GM12878 (cell line): ENCODE results near the gene ACOT6. TPM values are rescaled to one million over a fixed set of nuclear protein-coding genes. Genes with fewer than 3 reads are reported as not detected.

Experiments used
- ATF3 ChIP-seq: IDR thresholded peaks from 2 replicates; pipeline ENCODE4 v1.6.1; 2011; ENCODE audit warnings: low read depth, mild to moderate bottlenecking, low read length, moderate library complexity, borderline replicate concordance; ENCODE audit errors: extremely low read depth
- BHLHE40 ChIP-seq, 2 experiments: fragments of 450-650 bp in 1 of 2; IDR thresholded peaks; 2 replicates each; pipeline ENCODE4 v1.6.1; 2011 to 2017; ENCODE audit warnings: low read depth in 2 of 2, borderline replicate concordance in 1 of 2, improper control_type of control experiment in 1 of 2, low read length in 1 of 2, mild to moderate bottlenecking in 1 of 2
- DPF2 ChIP-seq: fragments of 450-650 bp; IDR thresholded peaks from 2 replicates; pipeline ENCODE4 v1.6.1; 2017; ENCODE audit warnings: mild to moderate bottlenecking
- ESRRA ChIP-seq: IDR thresholded peaks from 2 replicates; pipeline ENCODE4 v1.6.1; 2012; ENCODE audit warnings: mild to moderate bottlenecking, low read length, improper control_type of control experiment
- HCFC1 ChIP-seq: fragments of 150-350 bp; IDR thresholded peaks from 2 replicates; pipeline ENCODE4 v1.6.1; 2014; ENCODE audit warnings: low read length
- HDAC2 ChIP-seq: fragments of 200-600 bp; sonication (generic); IDR thresholded peaks from 2 replicates; pipeline ENCODE4 v1.6.1; 2017
- HDAC6 ChIP-seq: fragments of 200-600 bp; sonication (generic); IDR thresholded peaks from one replicate; pipeline ENCODE4 v1.8.0; 2017; ENCODE audit warnings: antibody characterized with exemption; ENCODE audit not compliant: unreplicated experiment
- IKZF1 ChIP-seq: fragments of 450-650 bp; conservative IDR thresholded peaks from 2 replicates; pipeline ENCODE4 v1.6.1; 2017; ENCODE audit warnings: antibody characterized with exemption, mild to moderate bottlenecking
- KDM1A ChIP-seq: fragments of 200-600 bp; sonication (generic); IDR thresholded peaks from 2 replicates; pipeline ENCODE4 v1.6.1; 2016; ENCODE audit warnings: borderline replicate concordance
- KLF5 ChIP-seq: fragments of 450-650 bp; IDR thresholded peaks from 2 replicates; pipeline ENCODE4 v1.6.1; 2014; ENCODE audit warnings: mild to moderate bottlenecking; ENCODE audit not compliant: partially characterized antibody
- MLLT1 ChIP-seq: fragments of 450-650 bp; IDR thresholded peaks from 2 replicates; pipeline ENCODE4 v1.6.1; 2016; ENCODE audit warnings: mild to moderate bottlenecking
- MXI1 ChIP-seq: fragments of 150-350 bp; IDR thresholded peaks from 2 replicates; pipeline ENCODE4 v1.6.1; 2011; ENCODE audit warnings: low read depth, mild to moderate bottlenecking, inconsistent platforms, low read length, improper control_type of control experiment
- MYB ChIP-seq: fragments of 150-350 bp; IDR thresholded peaks from 2 replicates; pipeline ENCODE4 v1.6.1; 2014; ENCODE audit warnings: mild to moderate bottlenecking, low read depth, low read length, borderline replicate concordance
- NR2F1 ChIP-seq: fragments of 450-650 bp; conservative IDR thresholded peaks from 2 replicates; pipeline ENCODE4 v1.6.1; 2017; ENCODE audit warnings: mild to moderate bottlenecking
- POU2F2 ChIP-seq: IDR thresholded peaks from 3 replicates; pipeline ENCODE4 v1.6.1; 2011; ENCODE audit warnings: low read depth, mild to moderate bottlenecking, low read length, borderline replicate concordance
- SIX5 ChIP-seq: IDR thresholded peaks from 2 replicates; pipeline ENCODE4 v1.6.1; 2011; ENCODE audit warnings: mild to moderate bottlenecking, low read depth, low read length, moderate library complexity; ENCODE audit not compliant: severe bottlenecking
- SUZ12 ChIP-seq: fragments of 200-600 bp; sonication (generic); IDR thresholded peaks from one replicate; pipeline ENCODE4 v1.6.1; 2018; ENCODE audit warnings: antibody characterized with exemption, mild to moderate bottlenecking; ENCODE audit not compliant: unreplicated experiment
- WRNIP1 ChIP-seq: IDR thresholded peaks from 2 replicates; pipeline ENCODE4 v1.6.1; 2011; ENCODE audit warnings: low read depth, low read length, improper control_type of control experiment, borderline replicate concordance
- ZBED1 ChIP-seq: IDR thresholded peaks from 2 replicates; pipeline ENCODE4 v1.6.1; 2016; ENCODE audit warnings: borderline replicate concordance
- ZNF217 ChIP-seq: fragments of 450-650 bp; IDR thresholded peaks from 2 replicates; pipeline ENCODE4 v1.6.1; 2017; ENCODE audit warnings: antibody characterized with exemption, mild to moderate bottlenecking
- polyA plus RNA-seq, 11 experiments: library from polyadenylated mRNA; depleted of rRNA in 4 of 11; unstranded in 6 of 11; stranded (reverse) in 5 of 11; fragments of >200 nt; fragmentation: Nextera tagmentation in 4 of 11; fragmentation: Illumina TruSeq in 1 of 11; extraction: Ambion mirVana in 4 of 11; extraction: Trizol in 1 of 11; gene quantifications; 1 replicate in 1 of 11; 2 replicates in 10 of 11; pipeline versions ENCODE4 v1.2.1 to v1.2.3, GENCODE V29; 2011 to 2016; ENCODE audit warnings: inconsistent platforms in 2 of 11, missing spikeins in 2 of 11, low read depth in 1 of 11
- total RNA-seq, 4 experiments: library from RNA; depleted of rRNA in 3 of 4; stranded (reverse); fragments of >200 nt in 3 of 4; fragmentation: Illumina TruSeq in 1 of 4; extraction: Trizol in 1 of 4; gene quantifications; 2 replicates each; pipeline versions ENCODE4 v1.2.1 to v1.2.3, GENCODE V29; 2013 to 2021
- TF ChIP-seq, protein P1 (sequence below): fragments of 450-650 bp; IDR thresholded peaks from 2 replicates; pipeline ENCODE4 v1.6.1; 2018; ENCODE audit warnings: borderline replicate concordance, mild to moderate bottlenecking; ENCODE audit not compliant: partially characterized antibody
- TF ChIP-seq, protein P2 (sequence below): fragments of 450-650 bp; formaldehyde crosslinking; IDR thresholded peaks from 2 replicates; pipeline ENCODE4 v1.4.0; 2020; ENCODE audit warnings: mild to moderate bottlenecking, moderate library complexity

ACOT6 gene
- total and polyA plus RNA-seq, 10 of the 15 experiments (the other 5 are each of a cell fraction or from before 2014, with no cell fraction given) = not detected

DNA sequence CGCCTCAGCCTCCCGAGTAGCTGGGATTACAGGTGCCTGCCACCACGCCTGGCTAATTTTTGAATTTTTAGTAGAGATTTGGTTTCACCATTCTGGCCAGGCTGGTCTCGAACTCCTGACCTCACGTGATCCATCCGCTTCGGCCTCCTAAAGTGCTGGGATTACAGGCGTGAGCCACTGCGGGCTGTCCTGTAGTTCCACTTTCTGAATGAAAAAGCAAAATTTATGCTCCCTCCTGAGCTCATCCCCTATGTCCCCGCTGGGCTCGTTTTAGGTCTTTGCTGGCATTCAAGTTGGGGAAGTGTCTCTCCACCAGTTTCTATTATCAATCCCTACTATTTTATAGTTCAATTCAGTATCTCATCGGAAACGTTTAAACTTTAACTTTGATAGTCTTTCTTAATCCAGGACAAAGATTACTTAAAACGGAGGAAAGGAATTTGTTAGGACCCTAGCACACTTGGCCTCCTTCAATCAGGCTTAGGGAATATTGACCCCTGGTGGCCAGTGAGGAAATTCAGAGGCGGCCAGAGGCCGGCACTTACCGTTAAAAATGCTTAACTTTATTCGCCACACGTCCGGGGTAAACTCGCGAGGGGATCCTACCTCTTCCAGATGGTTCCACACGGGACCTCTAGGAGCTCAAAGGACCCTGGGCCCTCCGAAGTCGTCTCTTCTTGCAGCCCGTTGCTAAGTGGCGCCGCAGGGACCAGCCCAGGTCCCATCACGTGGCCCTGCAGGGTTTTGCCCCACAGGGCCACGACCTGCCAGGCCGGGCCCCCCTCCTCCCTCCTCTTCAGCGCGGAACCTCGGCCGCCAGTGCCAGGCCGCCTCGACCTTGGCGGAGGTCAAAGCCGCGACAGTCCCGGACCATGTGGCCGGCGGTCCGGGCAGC, 21.0 kb downstream of the ACOT6 start (continued):
- TF ChIP-seq KDM1A = no peak
- TF ChIP-seq NR2F1 = peak; percentile 87
- TF ChIP-seq SUZ12 = no peak
- TF ChIP-seq ESRRA = no peak
- TF ChIP-seq, protein P1, sequence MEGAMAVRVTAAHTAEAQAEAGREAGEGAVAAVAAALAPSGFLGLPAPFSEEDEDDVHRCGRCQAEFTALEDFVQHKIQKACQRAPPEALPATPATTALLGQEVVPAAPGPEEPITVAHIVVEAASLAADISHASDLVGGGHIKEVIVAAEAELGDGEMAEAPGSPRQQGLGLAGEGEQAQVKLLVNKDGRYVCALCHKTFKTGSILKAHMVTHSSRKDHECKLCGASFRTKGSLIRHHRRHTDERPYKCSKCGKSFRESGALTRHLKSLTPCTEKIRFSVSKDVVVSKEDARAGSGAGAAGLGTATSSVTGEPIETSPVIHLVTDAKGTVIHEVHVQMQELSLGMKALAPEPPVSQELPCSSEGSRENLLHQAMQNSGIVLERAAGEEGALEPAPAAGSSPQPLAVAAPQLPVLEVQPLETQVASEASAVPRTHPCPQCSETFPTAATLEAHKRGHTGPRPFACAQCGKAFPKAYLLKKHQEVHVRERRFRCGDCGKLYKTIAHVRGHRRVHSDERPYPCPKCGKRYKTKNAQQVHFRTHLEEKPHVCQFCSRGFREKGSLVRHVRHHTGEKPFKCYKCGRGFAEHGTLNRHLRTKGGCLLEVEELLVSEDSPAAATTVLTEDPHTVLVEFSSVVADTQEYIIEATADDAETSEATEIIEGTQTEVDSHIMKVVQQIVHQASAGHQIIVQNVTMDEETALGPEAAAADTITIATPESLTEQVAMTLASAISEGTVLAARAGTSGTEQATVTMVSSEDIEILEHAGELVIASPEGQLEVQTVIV = no peak
- no peak for TF ChIP-seq POU2F2
- TF ChIP-seq BHLHE40 (IDR thresholded peaks at IDR 0.05; ENCODE audit: borderline replicate concordance in 1 of 2, low read depth in 2 of 2, low read length in 1 of 2) = peak in 1 of 2 experiments; percentile 80; a peak in 2 of 4 replicates
- TF ChIP-seq HDAC2 = no peak
- TF ChIP-seq HDAC6 = no peak
- no peak for TF ChIP-seq MLLT1
- peak; percentile 10; the same call in 1 of the 2 replicates for TF ChIP-seq ATF3
- no peak for TF ChIP-seq ZBED1
- 0 out of 2 replicates have a peak, but pooled peaks have one; percentile 18 for TF ChIP-seq DPF2
- no peak for TF ChIP-seq ZNF217
- TF ChIP-seq, protein P2, sequence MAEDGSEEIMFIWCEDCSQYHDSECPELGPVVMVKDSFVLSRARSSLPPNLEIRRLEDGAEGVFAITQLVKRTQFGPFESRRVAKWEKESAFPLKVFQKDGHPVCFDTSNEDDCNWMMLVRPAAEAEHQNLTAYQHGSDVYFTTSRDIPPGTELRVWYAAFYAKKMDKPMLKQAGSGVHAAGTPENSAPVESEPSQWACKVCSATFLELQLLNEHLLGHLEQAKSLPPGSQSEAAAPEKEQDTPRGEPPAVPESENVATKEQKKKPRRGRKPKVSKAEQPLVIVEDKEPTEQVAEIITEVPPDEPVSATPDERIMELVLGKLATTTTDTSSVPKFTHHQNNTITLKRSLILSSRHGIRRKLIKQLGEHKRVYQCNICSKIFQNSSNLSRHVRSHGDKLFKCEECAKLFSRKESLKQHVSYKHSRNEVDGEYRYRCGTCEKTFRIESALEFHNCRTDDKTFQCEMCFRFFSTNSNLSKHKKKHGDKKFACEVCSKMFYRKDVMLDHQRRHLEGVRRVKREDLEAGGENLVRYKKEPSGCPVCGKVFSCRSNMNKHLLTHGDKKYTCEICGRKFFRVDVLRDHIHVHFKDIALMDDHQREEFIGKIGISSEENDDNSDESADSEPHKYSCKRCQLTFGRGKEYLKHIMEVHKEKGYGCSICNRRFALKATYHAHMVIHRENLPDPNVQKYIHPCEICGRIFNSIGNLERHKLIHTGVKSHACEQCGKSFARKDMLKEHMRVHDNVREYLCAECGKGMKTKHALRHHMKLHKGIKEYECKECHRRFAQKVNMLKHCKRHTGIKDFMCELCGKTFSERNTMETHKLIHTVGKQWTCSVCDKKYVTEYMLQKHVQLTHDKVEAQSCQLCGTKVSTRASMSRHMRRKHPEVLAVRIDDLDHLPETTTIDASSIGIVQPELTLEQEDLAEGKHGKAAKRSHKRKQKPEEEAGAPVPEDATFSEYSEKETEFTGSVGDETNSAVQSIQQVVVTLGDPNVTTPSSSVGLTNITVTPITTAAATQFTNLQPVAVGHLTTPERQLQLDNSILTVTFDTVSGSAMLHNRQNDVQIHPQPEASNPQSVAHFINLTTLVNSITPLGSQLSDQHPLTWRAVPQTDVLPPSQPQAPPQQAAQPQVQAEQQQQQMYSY (CRISPR knock-in tag) = no peak
- TF ChIP-seq MYB = no peak
- TF ChIP-seq KLF5 = no peak
- TF ChIP-seq HCFC1 = peak; percentile 16; the same call in 1 of the 2 replicates
- TF ChIP-seq SIX5 = no peak
- no peak for TF ChIP-seq WRNIP1
- 0 out of 2 replicates have a peak, but pooled peaks have one; percentile 21 for TF ChIP-seq MXI1
- peak; percentile 39; the same call in 1 of the 2 replicates for TF ChIP-seq IKZF1
